ENCODE measurements around the gene PCA3.
"Not testable (repeated sequence)": the region's sequence is repeated elsewhere in the genome, so short reads cannot be mapped to it uniquely, and the experiment has no call there.

Gene PCA3

GRCh38 chr9:76764138-76764537, at the start of gene PCA3:
PCA3 (plus strand) TSS chr9:76764438.
- in situ Hi-C loops (cut with HindIII; ENCODE audit: low sequenced_read_pairs), result no loop called here

DNA sequence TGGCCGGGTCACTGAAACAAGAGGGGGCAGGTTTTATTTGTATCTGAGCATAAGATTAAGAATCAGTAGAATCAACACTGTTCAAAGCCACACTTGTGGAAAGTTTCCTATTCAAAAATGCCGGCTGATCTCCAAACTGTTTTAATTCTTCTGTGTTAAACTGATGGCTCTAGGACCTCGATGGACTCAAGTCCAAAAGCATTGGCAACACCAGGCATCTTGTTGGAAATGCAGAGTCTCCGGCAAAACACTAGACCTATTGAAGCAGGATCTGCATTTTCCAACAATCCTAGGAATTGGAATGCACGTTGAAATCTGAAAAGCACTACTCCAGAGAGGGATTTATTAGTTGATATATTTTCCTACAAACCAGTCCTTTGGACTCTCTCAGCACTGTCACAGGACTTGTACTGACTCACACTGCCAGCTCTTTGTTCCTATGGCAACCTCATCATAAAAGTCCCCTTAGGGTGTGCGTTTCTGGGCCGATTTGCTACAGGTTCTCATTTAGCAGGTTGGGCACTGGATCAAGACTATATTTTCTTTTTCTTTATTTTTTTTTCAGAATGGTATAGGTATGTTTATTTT, 48.1 kb upstream of the PCA3 start:
- in situ Hi-C loops (cut with HindIII; ENCODE audit: low sequenced_read_pairs), result no loop called here

DNA sequence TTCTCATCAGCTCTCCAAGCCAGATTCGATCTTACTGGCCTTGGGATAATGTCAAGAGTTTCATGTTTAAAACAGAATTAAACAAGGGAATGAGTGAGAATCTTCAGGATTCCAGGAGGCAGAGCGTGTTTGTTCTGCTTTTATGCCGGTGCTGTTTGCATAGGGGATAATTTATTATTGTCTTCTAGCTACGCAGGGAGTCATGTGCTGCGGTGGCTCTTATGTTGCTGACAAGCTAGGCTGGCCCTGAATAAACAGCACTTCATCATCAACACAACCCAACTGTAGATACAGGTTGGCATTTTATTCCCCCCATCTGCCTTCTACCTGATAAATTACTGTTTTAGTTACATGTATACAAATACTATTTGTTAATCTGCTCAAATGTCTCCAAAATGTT, 47.1 kb upstream of the PCA3 start:
- in situ Hi-C loops (cut with HindIII; ENCODE audit: low sequenced_read_pairs), result no loop called here

DNA sequence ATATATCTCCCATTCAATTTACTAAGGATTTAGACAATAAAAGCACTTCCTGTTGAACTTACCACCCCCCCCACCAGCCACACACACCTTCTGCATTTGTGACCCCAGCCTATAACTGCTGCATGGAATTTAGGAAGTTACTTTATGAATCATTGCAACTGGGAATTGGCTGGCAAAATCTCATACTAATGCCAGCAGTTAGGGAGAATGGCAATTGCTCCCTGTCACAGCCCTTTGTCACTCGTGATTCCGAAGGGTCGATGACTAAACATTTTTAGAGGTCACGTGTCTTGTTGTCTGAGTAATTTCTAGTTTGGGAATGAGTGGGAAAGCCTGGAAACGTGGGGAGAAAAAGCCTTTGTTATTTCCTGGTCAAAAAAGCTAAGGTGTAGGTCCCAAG, 46.6 kb upstream of the PCA3 start:
- in situ Hi-C loops (cut with HindIII; ENCODE audit: low sequenced_read_pairs), result no loop called here

GRCh38 chr9:76718166-76718565, 46.1 kb upstream of the PCA3 start:
- in situ Hi-C loops (cut with HindIII; ENCODE audit: low sequenced_read_pairs), result no loop called here

GRCh38 chr9:76720245-76720644, 44.0 kb upstream of the PCA3 start:
- in situ Hi-C loops (cut with HindIII; ENCODE audit: low sequenced_read_pairs), result no loop called here

DNA sequence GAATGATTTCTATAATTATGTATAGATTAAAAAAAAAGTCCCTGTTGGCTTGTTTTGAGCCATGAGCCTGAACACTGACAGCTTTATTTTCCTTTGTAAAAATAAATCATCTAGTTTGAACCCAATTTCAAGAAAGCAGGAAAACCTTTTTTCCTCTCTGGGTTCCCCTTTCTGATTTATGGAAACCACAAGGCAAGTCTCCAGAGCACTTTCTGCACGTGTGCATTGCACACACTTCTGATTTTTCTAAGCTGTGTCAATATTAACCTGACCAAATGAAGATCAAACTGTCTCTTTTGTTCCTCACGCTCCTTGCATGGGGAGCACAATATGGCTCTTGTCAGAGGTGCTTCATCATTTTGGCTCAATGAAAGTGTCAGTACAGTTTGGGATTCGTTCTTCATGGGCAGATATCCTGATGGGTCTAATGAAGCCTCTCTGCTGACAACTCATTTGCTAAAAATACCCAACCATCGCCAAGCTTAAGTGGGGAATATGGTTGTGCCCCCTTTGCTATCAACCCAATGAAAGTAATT, 39.2 kb upstream of the PCA3 start:
- in situ Hi-C loops (cut with HindIII; ENCODE audit: low sequenced_read_pairs), result no loop called here

- in situ Hi-C loops (cut with HindIII; ENCODE audit: low sequenced_read_pairs), result no loop called here
Measured at GRCh38 chr9:76725885-76726284, 38.4 kb upstream of the PCA3 start.

GRCh38 chr9:76729116-76729515, 35.1 kb upstream of the PCA3 start:
- in situ Hi-C loops (cut with HindIII; ENCODE audit: low sequenced_read_pairs), result no loop called here

- in situ Hi-C loops (cut with HindIII; ENCODE audit: low sequenced_read_pairs), result no loop called here
Measured at GRCh38 chr9:76729980-76730737, 34.1 kb upstream of the PCA3 start.

DNA sequence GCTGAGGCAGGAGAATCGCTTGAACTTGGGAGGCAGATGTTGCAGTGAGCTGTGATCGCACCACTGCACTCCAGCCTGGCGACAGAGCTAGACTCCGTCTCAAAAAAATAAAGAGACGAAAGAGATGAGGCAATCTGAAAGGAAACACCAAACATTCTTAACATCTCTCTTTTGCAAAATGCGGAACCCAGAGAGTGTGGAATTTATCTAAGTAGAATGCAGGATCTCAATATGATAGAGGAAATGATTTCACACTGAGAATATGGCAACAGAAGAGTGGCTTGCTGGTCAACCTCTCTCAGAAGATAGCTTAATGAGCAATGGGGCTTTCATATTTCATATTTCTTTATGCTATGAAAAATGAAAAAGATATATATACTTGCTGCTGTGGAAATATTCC, 33.4 kb upstream of the PCA3 start:
- in situ Hi-C loops (cut with HindIII; ENCODE audit: low sequenced_read_pairs), result no loop called here

- in situ Hi-C loops (cut with HindIII; ENCODE audit: low sequenced_read_pairs), result no loop called here
Measured at GRCh38 chr9:76732341-76732958, 31.8 kb upstream of the PCA3 start.

DNA sequence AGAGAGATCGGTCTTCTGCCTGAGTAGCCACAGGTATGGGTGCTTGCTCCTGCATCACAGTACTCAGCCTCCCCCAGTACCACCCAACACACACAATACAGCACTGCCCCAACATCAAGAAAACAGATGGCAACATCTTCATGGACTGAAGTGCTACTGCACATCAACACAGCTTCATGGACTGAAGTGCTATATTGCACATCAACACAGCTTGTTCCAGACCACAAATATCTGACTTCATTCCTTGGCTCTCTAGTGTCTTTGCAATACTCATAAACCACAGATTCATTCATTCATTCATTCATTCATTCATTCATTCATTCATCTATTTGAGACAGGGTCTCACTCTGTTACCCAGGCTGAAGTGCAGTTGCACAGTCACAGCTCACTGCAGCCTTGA, 31.1 kb upstream of the PCA3 start:
- in situ Hi-C loops (cut with HindIII; ENCODE audit: low sequenced_read_pairs), result no loop called here

GRCh38 chr9:76734716-76735115, 29.5 kb upstream of the PCA3 start:
- in situ Hi-C loops (cut with HindIII; ENCODE audit: low sequenced_read_pairs), result no loop called here

DNA sequence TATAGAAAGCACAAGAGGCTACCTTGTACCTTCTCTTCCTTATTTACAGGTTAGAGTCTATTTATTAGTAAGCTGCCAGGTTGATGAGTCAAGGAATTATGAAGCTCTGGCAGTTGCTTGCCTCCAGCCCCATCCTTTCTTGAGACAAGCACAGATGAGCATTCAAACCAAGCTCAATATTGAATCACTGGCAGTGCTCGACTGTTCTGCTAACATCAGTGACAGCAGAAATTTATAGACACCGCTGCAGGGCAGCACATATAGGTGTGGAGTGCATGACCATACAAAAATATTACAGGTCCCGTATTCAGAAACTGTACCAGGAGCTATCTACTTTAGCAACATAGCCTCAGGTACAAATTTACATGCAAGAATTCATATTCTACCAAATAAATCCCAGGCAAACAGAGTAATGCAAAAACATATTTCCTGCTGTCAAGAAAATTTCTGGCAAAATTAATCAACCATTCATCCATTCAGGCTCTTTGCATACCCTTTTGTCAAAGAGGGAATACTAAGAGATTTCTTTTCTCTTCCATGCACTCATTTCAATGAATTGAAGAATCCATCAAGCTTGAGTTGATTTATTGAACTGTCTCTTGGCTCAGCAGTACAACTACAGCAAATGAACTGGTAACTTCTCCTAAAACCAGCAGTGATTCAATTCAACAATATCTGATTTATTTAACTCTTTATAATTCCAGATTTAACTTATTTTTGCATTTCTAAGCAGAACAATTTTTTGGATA, 26.9 kb upstream of the PCA3 start:
- in situ Hi-C loops (cut with HindIII; ENCODE audit: low sequenced_read_pairs), result no loop called here

DNA sequence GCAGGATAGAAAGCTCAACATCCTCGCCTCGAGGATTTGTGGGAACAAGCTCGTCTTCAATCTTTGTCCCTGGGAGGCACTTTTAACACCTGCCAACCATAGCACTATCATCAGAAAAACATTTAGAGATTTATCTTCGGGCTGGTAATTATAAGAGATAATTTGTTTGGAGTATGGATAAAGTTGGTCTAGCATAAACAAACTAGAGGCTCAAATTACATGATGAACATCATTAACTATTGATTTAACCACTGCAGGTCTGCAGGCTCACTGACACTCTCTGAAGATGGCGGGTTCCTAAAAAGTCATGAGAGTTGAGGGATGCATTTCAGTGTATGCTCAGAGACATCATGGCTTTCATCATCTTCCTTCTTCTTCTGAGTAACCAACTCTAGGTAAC, 25.8 kb upstream of the PCA3 start:
- in situ Hi-C loops (cut with HindIII; ENCODE audit: low sequenced_read_pairs), result no loop called here

DNA sequence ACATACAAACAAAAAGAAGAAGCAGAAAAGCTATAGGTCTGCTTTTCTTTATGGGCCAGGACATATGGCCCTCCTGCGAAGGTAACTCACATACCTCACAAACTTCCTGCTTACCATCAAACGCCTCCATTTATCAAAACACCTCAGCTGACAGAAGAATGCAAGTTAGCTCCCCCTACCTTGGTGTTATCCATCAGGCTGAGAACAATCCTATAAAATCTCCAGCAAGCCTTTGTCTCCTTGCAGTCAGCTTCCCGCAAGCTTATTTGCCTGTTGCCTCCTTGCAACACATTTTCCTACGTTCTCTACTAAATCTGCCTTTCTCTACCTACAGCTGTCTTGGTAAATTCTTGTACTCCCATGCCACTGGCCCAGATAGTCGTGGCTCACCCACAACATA, 22.7 kb upstream of the PCA3 start:
- in situ Hi-C loops (cut with HindIII; ENCODE audit: low sequenced_read_pairs), result no loop called here

DNA sequence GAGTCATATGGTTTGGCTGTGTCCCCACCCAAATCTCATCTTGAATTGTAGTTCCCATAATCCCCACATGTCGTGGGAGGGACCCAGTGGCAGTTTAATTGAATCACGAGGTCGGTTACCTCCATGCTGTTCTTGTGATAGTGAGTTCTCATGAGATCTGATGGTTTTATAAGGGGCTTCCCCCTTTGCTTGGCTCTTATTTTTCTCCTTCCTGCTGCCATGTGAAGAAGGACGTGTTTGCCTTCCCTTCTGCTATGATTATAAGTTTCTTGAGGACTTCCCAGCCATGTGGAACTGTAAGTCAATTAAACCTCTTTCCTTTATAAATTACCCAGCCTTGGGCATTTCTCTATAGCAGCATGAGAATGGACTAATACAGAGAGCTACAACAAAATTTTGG, 21.3 kb upstream of the PCA3 start:
- in situ Hi-C loops (cut with HindIII; ENCODE audit: low sequenced_read_pairs), result not testable (repeated sequence)

- in situ Hi-C loops (cut with HindIII; ENCODE audit: low sequenced_read_pairs), result no loop called here
Measured at GRCh38 chr9:76743931-76744330, 20.3 kb upstream of the PCA3 start.

- in situ Hi-C loops (cut with HindIII; ENCODE audit: low sequenced_read_pairs), result no loop called here
Measured at GRCh38 chr9:76744336-76744735, 19.9 kb upstream of the PCA3 start.

GRCh38 chr9:76751001-76751400, 13.2 kb upstream of the PCA3 start:
- in situ Hi-C loops (cut with HindIII; ENCODE audit: low sequenced_read_pairs), result no loop called here
